ENCODE data around the gene SBNO1. TPM values are rescaled to one million over a fixed set of nuclear protein-coding genes. Genes with fewer than 3 reads are reported as not detected.

Gene SBNO1
- total RNA-seq, 1 donor from 2014 or later, result 50.4 TPM

DNA sequence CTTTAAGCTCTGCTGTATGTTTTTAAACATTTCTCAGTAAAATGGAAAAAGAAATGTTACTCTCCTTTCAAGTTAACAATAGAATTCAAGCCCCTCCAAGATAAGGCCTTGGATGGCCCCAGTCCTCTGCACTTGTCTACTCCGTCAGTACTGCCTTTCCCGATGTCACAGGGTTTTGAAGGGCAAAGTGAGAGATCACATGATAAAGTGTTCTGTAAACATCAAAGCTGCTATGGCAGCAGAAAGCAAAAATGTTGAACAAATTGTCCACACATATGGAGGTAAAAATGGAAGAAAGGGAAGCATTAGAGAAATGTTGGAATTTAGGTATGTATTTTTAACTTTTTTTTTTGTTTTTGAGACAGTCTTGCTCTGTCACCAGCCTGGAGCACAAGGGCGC is 59.5 kb downstream of the SBNO1 start:
- Histone ChIP-seq H4K20me1 (ENCODE audit: insufficient read depth, low read length) (peaks cover 4% of the 10 kb centered on the region), H3K4me2 (ENCODE audit: low read length) (no peak overlapping the region), H3K4me1 (ENCODE audit: insufficient read depth, low read length) (no peaks in the 10 kb centered on the region), H3K36me3 (ENCODE audit: insufficient read depth, low read length) (peaks cover 56% of the 10 kb centered on the region), H3K9me3 (ENCODE audit: insufficient read depth, low read depth, low read length) (no peaks in the 10 kb centered on the region), H3K27ac (ENCODE audit: low read depth, low read length) (no peak overlapping the region), H3K79me2 (ENCODE audit: insufficient read depth, low read length) (no peaks in the 10 kb centered on the region), H3K27me3 (ENCODE audit: insufficient read depth, low read length) (no peaks in the 10 kb centered on the region), H3K9ac (ENCODE audit: low read length) (no peak overlapping the region), H3K4me3 (ENCODE audit: insufficient read depth, low read depth, low read length) (no peak overlapping the region), H2AFZ (ENCODE audit: low read depth, low read length) (no peak overlapping the region)
- H3K4me1 Mint-ChIP-seq (ENCODE audit: low read depth, unreplicated experiment), result no peaks in the 10 kb centered on the region
- DNase-seq (ENCODE audit: low read depth) (no peak), FAIRE-seq (no peak)
- H3K36me3 Mint-ChIP-seq (ENCODE audit: low read depth, unreplicated experiment), result peaks cover 21% of the 10 kb centered on the region
- no peaks in the 10 kb centered on the region for H3K9me3 Mint-ChIP-seq (ENCODE audit: unreplicated experiment)
- no peak overlapping the region for H3K27ac Mint-ChIP-seq (ENCODE audit: unreplicated experiment)
- TF ChIP-seq EZH2 (IDR thresholded peaks at IDR 0.05; ENCODE audit: insufficient read depth, low read length), result no peak
- TF ChIP-seq, protein P1, sequence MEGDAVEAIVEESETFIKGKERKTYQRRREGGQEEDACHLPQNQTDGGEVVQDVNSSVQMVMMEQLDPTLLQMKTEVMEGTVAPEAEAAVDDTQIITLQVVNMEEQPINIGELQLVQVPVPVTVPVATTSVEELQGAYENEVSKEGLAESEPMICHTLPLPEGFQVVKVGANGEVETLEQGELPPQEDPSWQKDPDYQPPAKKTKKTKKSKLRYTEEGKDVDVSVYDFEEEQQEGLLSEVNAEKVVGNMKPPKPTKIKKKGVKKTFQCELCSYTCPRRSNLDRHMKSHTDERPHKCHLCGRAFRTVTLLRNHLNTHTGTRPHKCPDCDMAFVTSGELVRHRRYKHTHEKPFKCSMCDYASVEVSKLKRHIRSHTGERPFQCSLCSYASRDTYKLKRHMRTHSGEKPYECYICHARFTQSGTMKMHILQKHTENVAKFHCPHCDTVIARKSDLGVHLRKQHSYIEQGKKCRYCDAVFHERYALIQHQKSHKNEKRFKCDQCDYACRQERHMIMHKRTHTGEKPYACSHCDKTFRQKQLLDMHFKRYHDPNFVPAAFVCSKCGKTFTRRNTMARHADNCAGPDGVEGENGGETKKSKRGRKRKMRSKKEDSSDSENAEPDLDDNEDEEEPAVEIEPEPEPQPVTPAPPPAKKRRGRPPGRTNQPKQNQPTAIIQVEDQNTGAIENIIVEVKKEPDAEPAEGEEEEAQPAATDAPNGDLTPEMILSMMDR (IDR thresholded peaks at IDR 0.05; ENCODE audit: insufficient read depth, low read depth, low read length), result no peak
- no peak overlapping the region for H3K4me3 Mint-ChIP-seq (ENCODE audit: unreplicated experiment)
- H3K27me3 Mint-ChIP-seq (ENCODE audit: low read depth, unreplicated experiment), result no peaks in the 10 kb centered on the region

- Mint-ChIP-seq H3K4me1 (ENCODE audit: low read depth, unreplicated experiment) (no peaks in the 10 kb centered on the region), H3K27me3 (ENCODE audit: low read depth, unreplicated experiment) (no peaks in the 10 kb centered on the region), H3K4me3 (ENCODE audit: unreplicated experiment) (no peak overlapping the region), H3K27ac (ENCODE audit: unreplicated experiment) (no peak overlapping the region), H3K9me3 (ENCODE audit: unreplicated experiment) (no peaks in the 10 kb centered on the region), H3K36me3 (ENCODE audit: low read depth, unreplicated experiment) (no peaks in the 10 kb centered on the region)
- Histone ChIP-seq H2AFZ (ENCODE audit: low read depth, low read length) (no peak overlapping the region), H3K4me1 (ENCODE audit: insufficient read depth, low read length) (no peaks in the 10 kb centered on the region), H3K79me2 (ENCODE audit: insufficient read depth, low read length) (no peaks in the 10 kb centered on the region), H3K4me3 (ENCODE audit: insufficient read depth, low read depth, low read length) (no peak overlapping the region), H4K20me1 (ENCODE audit: insufficient read depth, low read length) (peaks cover 10% of the 10 kb centered on the region), H3K4me2 (ENCODE audit: low read length) (no peak overlapping the region), H3K27ac (ENCODE audit: low read depth, low read length) (no peak overlapping the region), H3K9ac (ENCODE audit: low read length) (no peak overlapping the region), H3K36me3 (ENCODE audit: insufficient read depth, low read length) (peaks cover 47% of the 10 kb centered on the region), H3K9me3 (ENCODE audit: insufficient read depth, low read depth, low read length) (no peaks in the 10 kb centered on the region), H3K27me3 (ENCODE audit: insufficient read depth, low read length) (no peaks in the 10 kb centered on the region)
- TF ChIP-seq EZH2 (IDR thresholded peaks at IDR 0.05; ENCODE audit: insufficient read depth, low read length), result no peak
- TF ChIP-seq, protein P1 (IDR thresholded peaks at IDR 0.05; ENCODE audit: insufficient read depth, low read depth, low read length), result no peak
- FAIRE-seq, result no peak
- DNase-seq (ENCODE audit: low read depth), result no peak
These were observed 71.4 kb downstream of the SBNO1 start for GRCh38 chr12:123293178-123293760.

DNA sequence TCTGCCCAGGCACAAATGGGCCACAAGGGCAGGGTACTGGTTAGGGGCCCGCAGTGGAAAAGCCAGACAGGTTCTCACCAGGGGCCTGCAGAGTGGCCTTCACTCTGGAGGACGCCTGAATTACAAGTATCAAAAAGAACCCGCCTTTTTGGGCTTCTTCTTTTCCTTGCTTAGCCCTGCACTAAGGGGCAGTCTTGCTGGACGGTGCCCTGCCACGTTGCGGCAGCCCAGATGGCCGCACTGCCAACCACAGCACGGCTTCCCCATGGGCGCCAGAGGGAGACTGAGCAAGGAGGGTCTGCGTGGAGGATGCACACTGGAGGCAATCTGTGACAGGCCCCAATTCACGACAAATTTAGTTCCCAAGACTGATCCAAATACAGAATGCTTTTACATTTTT is 74.7 kb downstream of the SBNO1 start:
- H3K4me1 ChIP-seq (ENCODE audit: insufficient read depth, low read length), result no peaks in the 10 kb centered on the region
- H3K27ac ChIP-seq (ENCODE audit: low read depth, low read length), result no peak overlapping the region
- no peak overlapping the region for H2AFZ ChIP-seq (ENCODE audit: low read depth, low read length)
- peaks cover 24% of the 10 kb centered on the region for H3K36me3 ChIP-seq (ENCODE audit: insufficient read depth, low read length)
- Mint-ChIP-seq H3K9me3 (ENCODE audit: unreplicated experiment) (no peaks in the 10 kb centered on the region), H3K4me3 (ENCODE audit: unreplicated experiment) (no peak overlapping the region), H3K27me3 (ENCODE audit: low read depth, unreplicated experiment) (no peaks in the 10 kb centered on the region), H3K4me1 (ENCODE audit: low read depth, unreplicated experiment) (no peaks in the 10 kb centered on the region), H3K27ac (ENCODE audit: unreplicated experiment) (no peak overlapping the region), H3K36me3 (ENCODE audit: low read depth, unreplicated experiment) (peaks cover 3% of the 10 kb centered on the region)
- no peak for FAIRE-seq
- no peak overlapping the region for H3K9ac ChIP-seq (ENCODE audit: low read length)
- H3K4me2 ChIP-seq (ENCODE audit: low read length), result no peak overlapping the region
- TF ChIP-seq, protein P1 (IDR thresholded peaks at IDR 0.05; ENCODE audit: insufficient read depth, low read depth, low read length), result no peak
- no peak for TF ChIP-seq EZH2 (IDR thresholded peaks at IDR 0.05; ENCODE audit: insufficient read depth, low read length)
- H3K9me3 ChIP-seq (ENCODE audit: insufficient read depth, low read depth, low read length), result no peaks in the 10 kb centered on the region
- no peak overlapping the region for H3K4me3 ChIP-seq (ENCODE audit: insufficient read depth, low read depth, low read length)
- DNase-seq (ENCODE audit: low read depth), result no peak
- H4K20me1 ChIP-seq (ENCODE audit: insufficient read depth, low read length), result peaks cover 10% of the 10 kb centered on the region
- no peaks in the 10 kb centered on the region for H3K79me2 ChIP-seq (ENCODE audit: insufficient read depth, low read length)
- H3K27me3 ChIP-seq (ENCODE audit: insufficient read depth, low read length), result no peaks in the 10 kb centered on the region

All from astrocyte (in vitro differentiated cells and primary cell).